ENCODE data around the gene MLLT1.

The MLLT1 gene

GRCh38 chr19:6173190-6173589 is 106.6 kb downstream of the MLLT1 start:
- Histone ChIP-seq H3K79me2 (ENCODE audit: control insufficient read depth, insufficient read depth, low read length, unreplicated experiment) (no peaks in the 10 kb centered on the region), H3K27ac (ENCODE audit: low read depth, low read length) (no peak overlapping the region), H3K4me3 (ENCODE audit: low read depth, low read length) (no peak overlapping the region), H3K27me3 (ENCODE audit: insufficient read depth, low read length) (peaks cover 19% of the 10 kb centered on the region), H2AFZ (ENCODE audit: low read length, unreplicated experiment) (no peak overlapping the region), H3K4me1 (ENCODE audit: control insufficient read depth, insufficient read depth, low read length, unreplicated experiment) (no peaks in the 10 kb centered on the region), H3K36me3 (ENCODE audit: insufficient read depth, low read length) (no peaks in the 10 kb centered on the region)

DNA sequence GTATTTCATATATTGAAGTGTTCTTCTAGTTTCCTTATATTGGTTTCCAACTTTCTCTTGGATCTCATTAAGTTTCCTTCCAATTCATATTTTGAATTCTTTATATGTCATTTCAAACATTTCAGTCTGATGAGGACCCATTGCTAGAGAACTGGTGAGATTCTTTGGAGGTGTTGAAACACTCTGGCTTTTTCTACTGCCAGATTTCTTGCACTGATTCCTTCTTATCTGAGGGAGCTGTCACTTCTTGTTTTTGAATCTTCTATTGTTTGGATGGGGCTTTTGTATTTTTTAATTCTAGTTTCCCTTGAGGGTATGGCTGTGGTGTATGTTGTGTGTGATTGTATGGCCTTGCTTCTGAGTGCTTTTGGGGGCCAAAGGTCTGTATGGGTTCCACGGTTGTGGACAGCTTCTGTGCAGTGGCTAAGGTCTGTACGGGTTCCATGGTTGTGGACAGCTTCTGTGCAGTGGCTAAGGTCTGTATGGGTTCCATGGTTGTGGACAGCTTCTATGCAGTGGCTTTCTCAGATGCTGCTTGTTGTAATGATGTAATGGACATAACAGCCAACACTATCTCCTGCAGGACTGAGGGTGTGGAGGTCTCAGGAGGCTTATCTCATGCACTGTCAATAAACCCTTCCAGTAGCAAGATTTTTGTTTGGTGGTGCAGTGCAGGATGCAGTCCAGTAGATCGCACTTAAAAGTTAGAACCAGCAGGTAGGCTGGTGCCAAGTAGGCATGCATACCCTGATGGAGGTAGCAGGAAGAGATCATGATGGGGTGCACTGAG is 107.5 kb downstream of the MLLT1 start:
- Histone ChIP-seq H3K79me2 (ENCODE audit: control insufficient read depth, insufficient read depth, low read length, unreplicated experiment) (no peaks in the 10 kb centered on the region), H3K4me3 (ENCODE audit: low read depth, low read length) (no peak overlapping the region), H3K27me3 (ENCODE audit: insufficient read depth, low read length) (peaks cover 19% of the 10 kb centered on the region), H2AFZ (ENCODE audit: low read length, unreplicated experiment) (no peak overlapping the region), H3K36me3 (ENCODE audit: insufficient read depth, low read length) (no peaks in the 10 kb centered on the region), H3K27ac (ENCODE audit: low read depth, low read length) (no peak overlapping the region), H3K4me1 (ENCODE audit: control insufficient read depth, insufficient read depth, low read length, unreplicated experiment) (no peaks in the 10 kb centered on the region)

DNA sequence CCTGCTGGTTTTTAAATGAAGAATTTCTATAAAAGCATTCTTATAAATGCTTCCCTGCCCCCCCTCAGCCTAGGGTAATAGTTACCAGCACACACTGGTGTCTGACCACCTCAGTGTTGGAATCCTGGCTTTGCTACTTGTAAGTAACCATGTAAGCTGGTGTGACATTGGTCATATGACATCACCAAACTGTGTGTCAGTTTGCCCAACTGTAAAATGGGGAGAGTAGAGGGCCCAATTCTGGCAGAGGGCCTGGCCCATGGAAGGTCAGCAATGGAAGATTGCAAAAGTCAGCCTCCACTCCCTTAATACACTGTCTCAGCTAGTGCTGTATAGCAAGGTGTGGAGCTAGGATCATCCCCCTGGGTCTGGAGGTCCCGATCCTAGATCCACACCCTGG is 112.7 kb downstream of the MLLT1 start:
- H2AFZ ChIP-seq (ENCODE audit: low read length, unreplicated experiment) = no peak overlapping the region
- H3K27ac ChIP-seq (ENCODE audit: low read depth, low read length) = no peak overlapping the region
- no peak overlapping the region for H3K4me3 ChIP-seq (ENCODE audit: low read depth, low read length)
- H3K4me1 ChIP-seq (ENCODE audit: control insufficient read depth, insufficient read depth, low read length, unreplicated experiment) = no peaks in the 10 kb centered on the region
- H3K79me2 ChIP-seq (ENCODE audit: control insufficient read depth, insufficient read depth, low read length, unreplicated experiment) = no peaks in the 10 kb centered on the region
- peaks cover 8% of the 10 kb centered on the region for H3K27me3 ChIP-seq (ENCODE audit: insufficient read depth, low read length)
- no peaks in the 10 kb centered on the region for H3K36me3 ChIP-seq (ENCODE audit: insufficient read depth, low read length)

- Histone ChIP-seq H3K27me3 (ENCODE audit: insufficient read depth, low read length) (no peaks in the 10 kb centered on the region), H3K79me2 (ENCODE audit: control insufficient read depth, insufficient read depth, low read length, unreplicated experiment) (no peaks in the 10 kb centered on the region), H3K4me3 (ENCODE audit: low read depth, low read length) (no peak overlapping the region), H3K27ac (ENCODE audit: low read depth, low read length) (no peak overlapping the region), H3K4me1 (ENCODE audit: control insufficient read depth, insufficient read depth, low read length, unreplicated experiment) (no peaks in the 10 kb centered on the region), H3K36me3 (ENCODE audit: insufficient read depth, low read length) (no peaks in the 10 kb centered on the region), H2AFZ (ENCODE audit: low read length, unreplicated experiment) (no peak overlapping the region)
Observed at GRCh38 chr19:6164906-6165531, 114.8 kb downstream of the MLLT1 start.

- H2AFZ ChIP-seq (ENCODE audit: low read length, unreplicated experiment) = no peak overlapping the region
- no peaks in the 10 kb centered on the region for H3K79me2 ChIP-seq (ENCODE audit: control insufficient read depth, insufficient read depth, low read length, unreplicated experiment)
- no peak overlapping the region for H3K27ac ChIP-seq (ENCODE audit: low read depth, low read length)
- H3K27me3 ChIP-seq (ENCODE audit: insufficient read depth, low read length) = no peaks in the 10 kb centered on the region
- H3K4me3 ChIP-seq (ENCODE audit: low read depth, low read length) = no peak overlapping the region
- H3K4me1 ChIP-seq (ENCODE audit: control insufficient read depth, insufficient read depth, low read length, unreplicated experiment) = no peaks in the 10 kb centered on the region
- H3K36me3 ChIP-seq (ENCODE audit: insufficient read depth, low read length) = no peaks in the 10 kb centered on the region
Observed at GRCh38 chr19:6161271-6161850, 118.4 kb downstream of the MLLT1 start.
